ENCODE measurements around the gene MALL.
"Not testable (repeated sequence)": the region's sequence is repeated elsewhere in the genome, so short reads cannot be mapped to it uniquely, and the experiment has no call there.

The MALL gene

GRCh38 chr2:110095994-110096633, 19.5 kb downstream of the MALL start:
- DNase-seq = no peak
- ChIA-PET POLR2A (no interaction called here), CTCF (interaction anchor here (1.9 kb wide), 1 partner anchor 19 kb away, joined by 4 read pairs; the partner anchor contains the start of gene MALL)
- Histone ChIP-seq H3K36me3 (ENCODE audit: control insufficient read depth in 4 of 4, insufficient read depth in 4 of 4, low read length in 3 of 4) (no peaks in the 10 kb centered on the region), H3K27me3 (replicated peaks in 2 of 5; ENCODE audit: control insufficient read depth in 4 of 5, insufficient read depth in 5 of 5, low read length in 4 of 5) (no peaks in the 10 kb centered on the region), H3K27ac (ENCODE audit: insufficient read depth in 1 of 2, low read depth in 1 of 2, low read length in 2 of 2, poor library complexity in 1 of 2, severe bottlenecking in 2 of 2) (no peak overlapping the region), H3K9me3 (ENCODE audit: control extremely low read depth in 1 of 5, control insufficient read depth in 4 of 5, insufficient read depth in 2 of 5, low read depth in 1 of 5, low read length in 4 of 5) (no peaks in the 10 kb centered on the region), H3K4me1 (ENCODE audit: control extremely low read depth in 1 of 4, control insufficient read depth in 4 of 4, insufficient read depth in 4 of 4, low read length in 3 of 4) (peaks cover 0 to 13% (median 7%) of the 10 kb centered on the region in 4 experiments), H3K4me3 (ENCODE audit: control insufficient read depth in 1 of 7, extremely low read depth in 1 of 7, insufficient read depth in 4 of 7, low read depth in 2 of 7, low read length in 6 of 7) (no peak overlapping the region)
- WGBS (ENCODE audit: insufficient coverage) = 93% methylated on average over 5 of the region's 8 CpGs

- DNase-seq; H3K36me3 ChIP-seq (ENCODE audit: control insufficient read depth in 4 of 4, insufficient read depth in 4 of 4, low read length in 3 of 4); H3K4me3 ChIP-seq (ENCODE audit: control insufficient read depth in 1 of 7, extremely low read depth in 1 of 7, insufficient read depth in 4 of 7, low read depth in 2 of 7, low read length in 6 of 7); POLR2A ChIA-PET; H3K4me1 ChIP-seq (ENCODE audit: control extremely low read depth in 1 of 4, control insufficient read depth in 4 of 4, insufficient read depth in 4 of 4, low read length in 3 of 4); H3K9me3 ChIP-seq (ENCODE audit: control extremely low read depth in 1 of 5, control insufficient read depth in 4 of 5, insufficient read depth in 2 of 5, low read depth in 1 of 5, low read length in 4 of 5); H3K27me3 ChIP-seq (replicated peaks in 2 of 5; ENCODE audit: control insufficient read depth in 4 of 5, insufficient read depth in 5 of 5, low read length in 4 of 5); H3K27ac ChIP-seq (ENCODE audit: insufficient read depth in 1 of 2, low read depth in 1 of 2, low read length in 2 of 2, poor library complexity in 1 of 2, severe bottlenecking in 2 of 2): not testable (repeated sequence)
- CTCF ChIA-PET = interaction anchor here (1.9 kb wide), 1 partner anchor 21 kb away, joined by 4 read pairs; the partner anchor contains the start of gene MALL
- WGBS (ENCODE audit: insufficient coverage) = 100% methylated on average over 1 of the region's 6 CpGs
These were observed 20.6 kb downstream of the MALL start for GRCh38 chr2:110094884-110095534.

- H3K4me3 ChIP-seq (ENCODE audit: control insufficient read depth in 1 of 7, extremely low read depth in 1 of 7, insufficient read depth in 4 of 7, low read depth in 2 of 7, low read length in 6 of 7); H3K36me3 ChIP-seq (ENCODE audit: control insufficient read depth in 4 of 4, insufficient read depth in 4 of 4, low read length in 3 of 4); H3K4me1 ChIP-seq (ENCODE audit: control extremely low read depth in 1 of 4, control insufficient read depth in 4 of 4, insufficient read depth in 4 of 4, low read length in 3 of 4); H3K27ac ChIP-seq (ENCODE audit: insufficient read depth in 1 of 2, low read depth in 1 of 2, low read length in 2 of 2, poor library complexity in 1 of 2, severe bottlenecking in 2 of 2); H3K9me3 ChIP-seq (ENCODE audit: control extremely low read depth in 1 of 5, control insufficient read depth in 4 of 5, insufficient read depth in 2 of 5, low read depth in 1 of 5, low read length in 4 of 5); H3K27me3 ChIP-seq (replicated peaks in 2 of 5; ENCODE audit: control insufficient read depth in 4 of 5, insufficient read depth in 5 of 5, low read length in 4 of 5); POLR2A ChIA-PET; DNase-seq; CTCF ChIA-PET: not testable (repeated sequence)
- no CpG with 5 or more reads among the region's 6 CpGs for WGBS (ENCODE audit: insufficient coverage)
These were observed 21.7 kb downstream of the MALL start for GRCh38 chr2:110093924-110094323.

GRCh38 chr2:110090164-110090563, 25.5 kb downstream of the MALL start:
- H3K4me1 ChIP-seq (ENCODE audit: control extremely low read depth in 1 of 4, control insufficient read depth in 4 of 4, insufficient read depth in 4 of 4, low read length in 3 of 4); CTCF ChIA-PET; H3K27me3 ChIP-seq (replicated peaks in 2 of 5; ENCODE audit: control insufficient read depth in 4 of 5, insufficient read depth in 5 of 5, low read length in 4 of 5); H3K4me3 ChIP-seq (ENCODE audit: control insufficient read depth in 1 of 7, extremely low read depth in 1 of 7, insufficient read depth in 4 of 7, low read depth in 2 of 7, low read length in 6 of 7); H3K36me3 ChIP-seq (ENCODE audit: control insufficient read depth in 4 of 4, insufficient read depth in 4 of 4, low read length in 3 of 4); POLR2A ChIA-PET; H3K27ac ChIP-seq (ENCODE audit: insufficient read depth in 1 of 2, low read depth in 1 of 2, low read length in 2 of 2, poor library complexity in 1 of 2, severe bottlenecking in 2 of 2); H3K9me3 ChIP-seq (ENCODE audit: control extremely low read depth in 1 of 5, control insufficient read depth in 4 of 5, insufficient read depth in 2 of 5, low read depth in 1 of 5, low read length in 4 of 5); DNase-seq: not testable (repeated sequence)
- no CpG with 5 or more reads among the region's 4 CpGs for WGBS (ENCODE audit: insufficient coverage)

GRCh38 chr2:110083757-110084156, 31.9 kb downstream of the MALL start:
- DNase-seq; H3K27me3 ChIP-seq (replicated peaks in 2 of 5; ENCODE audit: control insufficient read depth in 4 of 5, insufficient read depth in 5 of 5, low read length in 4 of 5); H3K4me3 ChIP-seq (ENCODE audit: control insufficient read depth in 1 of 7, extremely low read depth in 1 of 7, insufficient read depth in 4 of 7, low read depth in 2 of 7, low read length in 6 of 7); H3K27ac ChIP-seq (ENCODE audit: insufficient read depth in 1 of 2, low read depth in 1 of 2, low read length in 2 of 2, poor library complexity in 1 of 2, severe bottlenecking in 2 of 2); CTCF ChIA-PET; POLR2A ChIA-PET; H3K9me3 ChIP-seq (ENCODE audit: control extremely low read depth in 1 of 5, control insufficient read depth in 4 of 5, insufficient read depth in 2 of 5, low read depth in 1 of 5, low read length in 4 of 5); H3K36me3 ChIP-seq (ENCODE audit: control insufficient read depth in 4 of 4, insufficient read depth in 4 of 4, low read length in 3 of 4); H3K4me1 ChIP-seq (ENCODE audit: control extremely low read depth in 1 of 4, control insufficient read depth in 4 of 4, insufficient read depth in 4 of 4, low read length in 3 of 4): not testable (repeated sequence)
- WGBS (ENCODE audit: insufficient coverage) = no CpG with 5 or more reads among the region's 2 CpGs

- H3K9me3 ChIP-seq (ENCODE audit: control extremely low read depth in 1 of 5, control insufficient read depth in 4 of 5, insufficient read depth in 2 of 5, low read depth in 1 of 5, low read length in 4 of 5); H3K27me3 ChIP-seq (replicated peaks in 2 of 5; ENCODE audit: control insufficient read depth in 4 of 5, insufficient read depth in 5 of 5, low read length in 4 of 5); CTCF ChIA-PET; H3K27ac ChIP-seq (ENCODE audit: insufficient read depth in 1 of 2, low read depth in 1 of 2, low read length in 2 of 2, poor library complexity in 1 of 2, severe bottlenecking in 2 of 2); POLR2A ChIA-PET; H3K4me1 ChIP-seq (ENCODE audit: control extremely low read depth in 1 of 4, control insufficient read depth in 4 of 4, insufficient read depth in 4 of 4, low read length in 3 of 4); H3K4me3 ChIP-seq (ENCODE audit: control insufficient read depth in 1 of 7, extremely low read depth in 1 of 7, insufficient read depth in 4 of 7, low read depth in 2 of 7, low read length in 6 of 7); DNase-seq; H3K36me3 ChIP-seq (ENCODE audit: control insufficient read depth in 4 of 4, insufficient read depth in 4 of 4, low read length in 3 of 4): not testable (repeated sequence)
- no CpG with 5 or more reads among the region's 8 CpGs for WGBS (ENCODE audit: insufficient coverage)
These were observed 32.5 kb downstream of the MALL start for GRCh38 chr2:110083162-110083561.

GRCh38 chr2:110078104-110078503, 37.5 kb downstream of the MALL start:
- WGBS (ENCODE audit: insufficient coverage) = no CpG with 5 or more reads among the region's 4 CpGs
- H3K4me3 ChIP-seq (ENCODE audit: control insufficient read depth in 1 of 7, extremely low read depth in 1 of 7, insufficient read depth in 4 of 7, low read depth in 2 of 7, low read length in 6 of 7); H3K9me3 ChIP-seq (ENCODE audit: control extremely low read depth in 1 of 5, control insufficient read depth in 4 of 5, insufficient read depth in 2 of 5, low read depth in 1 of 5, low read length in 4 of 5); POLR2A ChIA-PET; H3K27me3 ChIP-seq (replicated peaks in 2 of 5; ENCODE audit: control insufficient read depth in 4 of 5, insufficient read depth in 5 of 5, low read length in 4 of 5); H3K27ac ChIP-seq (ENCODE audit: insufficient read depth in 1 of 2, low read depth in 1 of 2, low read length in 2 of 2, poor library complexity in 1 of 2, severe bottlenecking in 2 of 2); H3K36me3 ChIP-seq (ENCODE audit: control insufficient read depth in 4 of 4, insufficient read depth in 4 of 4, low read length in 3 of 4); H3K4me1 ChIP-seq (ENCODE audit: control extremely low read depth in 1 of 4, control insufficient read depth in 4 of 4, insufficient read depth in 4 of 4, low read length in 3 of 4); DNase-seq; CTCF ChIA-PET: not testable (repeated sequence)
